GM18526 (cell line): Measurements from ENCODE around the gene SYCN.

Experiments used
- POLR2A ChIP-seq: IDR thresholded peaks from 3 replicates; pipeline ENCODE4 v1.6.1; 2011; ENCODE audit not compliant: insufficient read length; ENCODE audit errors: extremely low read depth

SYCN gene

DNA sequence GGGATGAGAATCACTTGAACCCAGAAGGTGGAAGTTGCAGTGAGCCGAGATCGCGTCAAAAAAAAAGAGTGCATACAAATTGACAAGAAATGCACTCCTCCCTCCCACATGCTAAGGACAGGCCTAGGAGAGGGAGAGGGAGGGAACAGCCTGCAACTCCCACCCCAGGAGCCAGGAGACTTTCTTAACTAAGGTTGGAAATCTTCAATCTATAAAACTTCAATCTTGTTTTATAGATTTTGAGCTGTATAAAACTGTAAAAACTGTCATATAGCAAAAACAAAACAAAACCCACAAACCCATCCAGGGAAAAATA is 1.3 kb upstream of the SYCN start:
- TF ChIP-seq POLR2A: no peak

DNA sequence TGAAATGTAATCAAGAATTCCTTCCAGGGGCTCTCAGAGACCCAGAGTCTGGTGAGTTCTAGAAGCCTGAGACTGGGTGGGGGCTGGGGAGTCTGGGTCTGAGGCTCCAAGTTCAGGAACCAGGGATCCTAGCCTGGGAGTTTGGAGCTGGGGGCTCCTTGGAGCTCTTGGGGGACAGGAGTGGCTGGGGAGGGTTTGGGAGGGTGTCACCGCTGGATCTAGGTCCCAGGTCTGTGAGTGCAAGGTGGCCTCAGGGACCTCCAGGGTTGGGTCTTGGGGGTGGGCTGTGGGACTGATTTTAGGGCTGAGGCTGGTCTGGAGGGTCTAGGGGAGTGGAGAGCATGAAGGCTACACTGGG is 1.1 kb downstream of the SYCN start:
- TF ChIP-seq POLR2A: no peak

DNA sequence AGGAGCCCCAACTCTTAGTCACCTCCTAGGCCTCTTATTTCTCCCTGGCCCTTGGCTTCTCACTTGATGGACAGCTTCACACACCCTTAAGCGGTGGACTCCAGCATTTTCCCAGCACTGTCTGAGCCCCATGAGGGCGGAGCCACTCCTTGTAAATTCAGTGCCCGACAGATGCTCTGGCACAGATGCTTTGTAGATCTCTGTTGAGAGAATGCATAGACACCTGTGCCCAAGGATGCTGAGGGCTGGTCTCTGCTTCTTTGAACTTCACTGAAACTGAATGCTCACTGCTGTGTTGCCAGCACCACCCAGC is 3.3 kb downstream of the SYCN start:
- no peak for TF ChIP-seq POLR2A

DNA sequence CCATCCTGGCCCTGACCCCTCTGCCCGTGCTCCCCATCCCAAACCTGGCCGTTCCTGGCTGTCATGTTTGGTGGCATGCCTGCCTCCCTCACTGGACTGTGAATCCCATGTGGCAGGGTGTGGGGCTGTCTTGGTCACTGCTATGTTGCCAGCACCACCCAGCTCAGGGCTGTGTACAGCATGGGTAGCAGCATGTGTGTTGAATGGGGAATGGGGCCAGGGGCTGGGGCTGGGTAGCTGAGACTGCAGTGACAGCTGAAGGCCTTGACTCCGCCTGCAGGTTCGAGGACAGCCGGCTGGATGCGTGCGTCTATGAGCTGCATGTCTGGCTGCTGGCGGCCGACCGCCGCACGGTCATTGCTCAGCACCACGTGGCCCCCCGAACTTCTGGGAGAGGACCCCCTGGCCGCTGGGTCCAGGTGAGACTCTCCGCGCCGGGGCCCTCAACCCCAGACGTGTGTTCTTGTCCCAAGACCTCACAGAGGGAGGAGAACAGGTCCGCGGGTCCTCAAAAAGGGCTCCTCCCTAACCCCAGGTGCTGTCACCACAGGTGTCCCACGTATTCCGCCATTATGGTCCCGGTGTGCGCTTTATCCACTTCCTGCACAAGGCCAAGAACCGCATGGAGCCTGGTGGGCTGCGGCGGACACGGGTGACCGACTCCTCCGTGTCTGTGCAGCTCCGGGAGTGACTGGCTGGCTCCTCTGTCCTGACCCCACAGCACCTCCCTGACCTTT is 3.8 kb downstream of the SYCN start:
- no peak for TF ChIP-seq POLR2A

DNA sequence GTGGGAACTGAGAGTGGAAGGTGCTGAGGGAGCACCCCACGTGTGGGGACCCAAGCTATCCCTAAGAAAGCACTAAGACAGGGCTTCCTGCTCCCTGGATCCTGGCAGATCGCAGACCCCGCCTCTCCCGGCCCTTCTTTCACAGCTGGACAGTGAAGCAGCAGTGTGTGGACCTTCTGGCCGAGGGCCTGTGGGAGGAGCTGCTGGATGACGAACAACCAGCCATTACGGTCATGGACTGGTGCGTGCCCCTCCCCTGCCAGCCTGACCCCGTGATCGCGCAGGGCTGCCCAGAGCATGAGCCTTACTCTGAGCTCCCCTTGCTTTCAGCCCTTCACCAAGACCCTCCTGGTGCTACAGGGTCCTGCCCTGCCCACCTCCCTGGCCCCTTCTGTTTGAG is 5.0 kb downstream of the SYCN start:
- no peak for TF ChIP-seq POLR2A

DNA sequence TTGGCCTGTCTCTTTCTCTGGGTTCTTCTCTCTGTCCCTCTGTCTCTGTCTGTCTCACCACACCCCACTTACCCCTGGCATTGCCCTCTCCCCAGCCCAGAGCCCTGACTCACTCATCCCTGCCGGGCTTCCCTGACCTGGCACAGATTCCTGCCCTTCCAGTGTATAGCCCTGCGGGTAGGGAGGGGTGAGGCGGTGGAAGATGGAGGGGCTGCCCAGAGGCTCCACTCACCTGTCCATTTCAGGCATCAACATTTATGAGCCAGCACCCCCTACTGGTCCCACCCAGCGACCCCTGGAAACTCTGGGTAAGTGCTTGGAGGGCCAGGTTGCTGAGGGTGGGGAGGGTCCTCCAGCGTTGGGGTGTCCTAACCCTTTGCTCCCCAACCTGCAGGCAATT is 6.3 kb downstream of the SYCN start:
- TF ChIP-seq POLR2A: no peak

DNA sequence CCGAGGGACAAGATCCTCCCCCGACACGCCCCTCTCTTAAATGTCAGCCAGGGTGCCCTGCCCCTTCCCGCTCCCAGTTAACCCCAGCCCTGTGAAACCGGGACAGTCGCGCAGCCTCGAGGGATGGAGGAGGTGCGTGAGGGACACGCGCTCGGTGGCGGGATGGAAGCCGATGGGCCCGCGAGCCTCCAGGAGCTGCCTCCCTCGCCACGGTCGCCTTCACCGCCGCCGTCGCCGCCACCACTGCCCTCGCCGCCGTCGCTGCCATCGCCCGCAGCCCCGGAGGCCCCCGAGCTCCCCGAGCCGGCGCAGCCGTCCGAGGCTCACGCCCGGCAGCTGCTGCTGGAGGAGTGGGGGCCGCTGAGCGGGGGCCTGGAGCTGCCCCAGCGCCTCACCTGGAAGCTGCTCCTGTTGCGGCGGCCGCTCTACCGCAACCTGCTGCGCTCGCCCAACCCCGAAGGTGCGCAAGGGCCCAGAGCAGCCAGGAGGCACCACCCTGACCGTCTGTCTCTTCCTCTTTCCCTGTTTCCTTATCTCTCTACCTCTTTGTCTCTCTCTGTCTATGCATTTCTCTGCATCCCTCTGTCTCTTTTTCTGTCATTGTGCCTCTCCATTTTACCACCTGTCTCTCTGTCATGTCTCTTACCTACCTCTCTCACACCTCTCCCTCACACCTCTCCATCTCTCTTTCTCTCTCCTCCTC is 7.1 kb downstream of the SYCN start, which contains the start of gene NCCRP1:
Gene NCCRP1 (plus strand): TSS at position 105 of the 703 bp plus-strand sequence. CDS start 19 bp downstream, at position 124.
- TF ChIP-seq POLR2A: no peak

DNA sequence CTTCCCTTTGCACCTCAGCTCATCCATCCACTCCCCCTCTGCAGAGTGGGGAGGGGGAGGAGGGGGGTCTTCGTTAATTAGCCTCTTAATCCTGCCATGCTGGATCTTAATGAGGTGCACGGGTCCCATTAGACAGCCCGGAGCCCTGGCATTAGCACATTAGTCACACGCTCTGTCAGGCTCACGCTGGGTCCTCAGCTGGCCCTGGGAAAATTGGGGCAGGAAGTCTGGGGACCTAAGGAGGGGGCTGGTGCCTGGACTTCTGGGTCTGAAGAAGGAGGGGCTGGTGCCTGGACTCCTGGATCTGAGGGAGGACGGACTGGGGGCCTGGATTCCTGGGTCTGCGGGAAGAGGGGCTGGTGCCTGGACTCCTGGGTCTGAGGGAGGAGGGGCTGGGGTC is 7.7 kb downstream of the SYCN start:
- no peak for TF ChIP-seq POLR2A

DNA sequence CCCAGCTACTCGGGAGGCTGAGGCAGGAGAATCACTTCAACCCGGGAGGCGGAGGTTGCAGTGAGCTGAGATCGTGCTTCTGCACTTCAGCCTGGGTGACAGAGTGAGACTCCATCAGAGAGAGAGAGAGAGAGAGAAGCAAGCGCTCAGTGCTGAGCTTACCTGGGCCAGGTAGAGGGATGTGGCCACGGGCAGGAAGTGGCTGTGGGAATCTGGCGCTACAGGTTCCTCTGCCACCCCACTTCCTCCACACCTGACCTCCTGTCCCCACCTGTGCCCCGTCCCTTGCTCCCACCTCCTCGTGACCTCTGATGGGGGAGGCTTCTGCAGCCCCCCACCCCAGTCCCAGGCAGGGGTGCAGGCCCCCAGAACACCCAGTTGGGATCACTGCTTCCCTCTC is 8.3 kb downstream of the SYCN start:
- no peak for TF ChIP-seq POLR2A

DNA sequence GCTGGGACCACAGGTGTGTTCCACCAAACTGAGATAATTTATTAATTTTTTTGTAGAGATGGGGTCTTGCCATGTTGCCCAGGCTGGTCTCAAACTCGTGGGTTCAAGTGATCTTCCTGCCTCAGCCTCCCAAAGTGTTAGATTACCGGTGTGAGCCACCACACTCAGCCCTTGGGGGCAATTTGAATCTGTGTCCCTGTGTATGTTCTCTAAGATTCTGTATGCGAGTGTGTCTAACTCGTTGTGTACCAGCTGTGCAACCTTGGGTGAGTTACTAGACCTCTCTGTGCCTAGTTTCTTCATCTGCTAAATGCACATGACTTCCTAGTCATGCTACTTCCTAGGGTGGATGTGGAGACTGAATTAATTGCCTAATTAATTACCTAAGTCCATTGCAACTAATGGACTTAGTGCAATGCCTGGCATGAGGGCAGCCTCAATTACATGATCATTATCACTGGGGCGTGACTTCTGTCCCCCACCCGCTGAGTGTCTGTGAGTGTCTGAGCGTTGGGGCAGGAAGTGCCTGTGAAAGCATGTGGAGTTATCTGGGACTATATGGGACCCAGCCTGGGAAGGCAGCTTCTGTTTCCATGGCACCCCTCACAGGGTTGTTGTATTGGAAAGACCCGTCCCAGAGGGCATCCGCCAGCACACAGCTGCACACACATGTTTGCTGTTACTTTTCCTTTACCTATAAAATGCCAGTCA is 9.1 kb downstream of the SYCN start:
- no peak for TF ChIP-seq POLR2A

DNA sequence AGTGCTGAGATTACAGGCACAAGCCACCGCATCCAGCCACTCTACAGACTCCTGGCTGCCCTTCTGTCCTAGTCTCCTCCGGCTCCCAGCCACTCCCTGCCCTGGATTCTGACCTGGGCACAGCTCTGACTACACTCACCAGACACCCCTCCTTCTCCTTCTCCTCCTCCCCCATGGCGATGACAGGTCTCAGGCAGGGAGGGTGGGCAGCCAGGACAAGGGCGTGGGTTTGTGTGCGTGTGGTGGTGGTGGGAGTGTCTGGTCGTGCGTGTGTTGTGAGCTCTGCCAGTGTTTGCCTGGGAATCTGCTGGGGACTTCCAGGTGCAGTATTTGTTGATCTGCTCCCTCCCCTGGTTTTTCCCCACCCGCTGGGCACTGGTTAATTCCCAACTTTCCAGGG is 10.3 kb downstream of the SYCN start:
- no peak for TF ChIP-seq POLR2A

DNA sequence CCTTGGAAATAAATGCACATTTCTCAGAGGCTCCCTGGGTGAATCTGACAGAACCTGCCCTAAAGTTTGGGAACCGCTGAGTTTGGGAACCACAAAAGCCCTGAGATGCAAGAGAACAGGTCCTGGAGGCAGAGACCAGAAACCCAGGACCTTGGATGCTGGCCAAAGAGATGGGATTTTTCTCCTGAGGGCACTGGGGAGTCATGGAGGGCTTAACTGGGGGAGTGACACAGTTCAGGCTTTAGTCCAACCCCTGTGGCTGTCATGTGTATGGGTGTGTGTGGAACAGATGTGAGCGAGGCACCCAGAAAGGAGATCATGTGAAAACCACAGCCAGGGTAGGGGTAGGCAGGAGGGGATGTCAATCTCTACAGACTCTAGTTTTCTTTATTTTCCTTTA is 11.2 kb downstream of the SYCN start:
- TF ChIP-seq POLR2A: no peak

DNA sequence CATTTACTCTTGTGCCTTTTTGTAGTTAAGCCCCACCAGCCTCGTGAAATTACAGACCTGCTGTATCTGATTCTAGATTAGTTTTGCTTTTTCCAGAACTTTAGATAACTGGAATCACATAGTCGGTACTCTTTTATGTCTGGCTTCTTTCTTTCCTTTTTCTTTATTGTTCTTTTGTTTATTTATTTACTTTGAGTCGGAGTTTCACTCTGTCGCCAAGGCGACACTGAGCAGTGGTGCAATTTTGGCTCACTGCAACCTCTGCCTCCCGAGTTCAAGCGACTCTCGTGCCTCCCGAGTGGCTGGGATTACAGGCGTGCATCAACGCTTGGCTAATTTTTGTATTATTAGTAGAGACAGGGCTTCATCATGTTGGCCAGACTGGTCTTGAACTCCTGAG is 13.3 kb downstream of the SYCN start:
- TF ChIP-seq POLR2A: no peak

DNA sequence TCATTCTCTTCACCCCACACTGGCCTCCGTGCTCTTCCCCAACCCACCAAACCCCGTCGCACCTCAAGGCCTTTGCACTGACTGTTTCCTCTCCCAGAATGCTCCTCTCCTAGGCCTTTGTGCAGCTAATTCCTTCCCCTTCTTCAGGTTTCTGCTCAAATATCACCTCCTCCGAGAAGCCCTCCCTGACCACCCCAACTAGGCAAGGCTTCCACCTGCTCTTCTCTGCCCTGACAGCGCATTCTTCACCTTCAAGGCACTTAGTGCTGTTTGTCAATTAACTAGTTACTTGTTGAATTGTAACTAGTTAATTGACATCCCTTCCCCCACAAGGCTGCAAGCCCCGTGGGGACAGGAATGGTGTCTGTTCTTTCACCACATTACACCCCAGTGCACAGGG is 15.1 kb downstream of the SYCN start:
- no peak for TF ChIP-seq POLR2A

DNA sequence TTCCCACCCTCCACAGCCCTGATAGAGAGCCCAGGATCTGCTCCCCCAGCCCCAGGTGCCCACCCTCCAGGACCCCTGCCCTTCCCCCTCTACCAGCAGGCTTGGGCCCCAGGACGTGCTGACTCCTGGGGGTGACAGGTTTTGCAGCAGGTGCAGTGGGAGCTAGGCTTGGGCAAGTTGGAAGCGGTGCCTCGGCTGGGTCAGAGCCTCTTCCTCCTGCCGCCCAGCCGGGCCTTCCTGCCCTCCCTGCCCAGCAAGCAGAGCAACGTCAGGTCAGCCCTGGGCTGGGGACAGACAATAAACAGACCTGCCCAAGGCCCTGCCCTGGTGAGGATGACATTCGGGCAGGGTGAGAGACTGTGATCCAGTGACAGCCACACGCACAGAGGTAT is 16.5 kb downstream of the SYCN start:
- no peak for TF ChIP-seq POLR2A

DNA sequence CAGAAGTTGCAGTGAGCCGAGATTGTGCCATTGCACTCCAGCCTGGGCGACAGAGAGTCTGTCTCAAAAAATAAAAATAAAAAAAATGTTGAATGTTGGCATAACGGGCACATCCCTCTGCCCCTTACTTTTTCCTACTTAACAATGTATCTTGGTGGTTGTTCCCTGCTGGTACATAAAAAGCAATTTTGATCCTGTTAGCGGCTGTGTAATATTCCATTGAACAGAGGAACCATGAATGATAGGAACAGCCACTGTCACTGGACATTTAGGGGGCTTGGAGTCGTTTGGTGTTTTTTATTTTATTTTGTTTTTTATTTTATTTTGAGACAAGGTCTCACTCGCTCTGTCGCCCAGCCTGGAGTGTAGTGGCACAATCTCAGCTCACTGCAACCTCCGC is 17.7 kb downstream of the SYCN start:
- no peak for TF ChIP-seq POLR2A

DNA sequence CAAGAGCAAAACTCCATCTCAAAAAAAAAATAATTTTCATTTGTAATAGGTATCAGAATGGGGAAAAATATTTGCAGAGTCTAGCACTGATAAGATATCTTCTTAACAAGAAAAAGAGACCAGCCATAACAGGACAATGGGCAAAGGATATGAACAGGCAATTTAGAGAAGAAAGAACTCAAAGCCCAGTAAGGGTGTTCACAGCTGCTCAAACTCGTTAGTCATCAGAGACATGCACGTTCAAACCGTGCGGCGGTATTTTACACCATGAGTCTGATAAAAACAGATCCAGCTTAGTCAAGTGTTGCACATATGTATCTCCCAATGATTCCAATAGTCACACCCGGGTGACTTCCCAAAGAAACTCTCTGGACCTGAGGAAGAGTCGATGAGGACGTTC is 21.0 kb downstream of the SYCN start:
- no peak for TF ChIP-seq POLR2A
